HG03520 (cell line): Measurements from ENCODE around the gene NODAL.
A peak's percentile ranks its signal among the peaks of the same experiment; 100 is the strongest.

Experiments
- ATAC-seq: cut with Tn5 transposase; IDR thresholded peaks from one replicate; pipeline ENCODE4 v1.9.1; 2021; ENCODE audit warnings: mild to moderate bottlenecking, moderate library complexity; ENCODE audit not compliant: unreplicated experiment

Gene NODAL

GRCh38 chr10:70435241-70436085 lies 6.0 kb downstream of the NODAL start:
- no peak for ATAC-seq

- ATAC-seq: no peak
Observed at GRCh38 chr10:70433581-70434280, 7.8 kb downstream of the NODAL start.

GRCh38 chr10:70432561-70433263 lies 8.8 kb downstream of the NODAL start:
- ATAC-seq: no peak

- ATAC-seq: no peak
Observed at GRCh38 chr10:70432101-70432500, 9.4 kb downstream of the NODAL start.

GRCh38 chr10:70430493-70431445 lies 10.7 kb downstream of the NODAL start:
- no peak for ATAC-seq

- no peak for ATAC-seq
Observed at GRCh38 chr10:70426823-70427222, 14.7 kb downstream of the NODAL start.

GRCh38 chr10:70425096-70425495 lies 16.4 kb downstream of the NODAL start:
- ATAC-seq: no peak

GRCh38 chr10:70424320-70424719 lies 17.2 kb downstream of the NODAL start:
- ATAC-seq: no peak

- ATAC-seq: no peak
Observed at GRCh38 chr10:70418713-70419112, 22.8 kb downstream of the NODAL start.

- ATAC-seq: no peak
Observed at GRCh38 chr10:70418229-70418628, 23.3 kb downstream of the NODAL start.

- ATAC-seq: no peak
Observed at GRCh38 chr10:70417568-70417967, 23.9 kb downstream of the NODAL start.

- ATAC-seq: no peak
Observed at GRCh38 chr10:70412356-70412755, 29.1 kb downstream of the NODAL start.

- no peak for ATAC-seq
Observed at GRCh38 chr10:70410608-70411007, 30.9 kb downstream of the NODAL start.

GRCh38 chr10:70409772-70410171 lies 31.7 kb downstream of the NODAL start:
- no peak for ATAC-seq

GRCh38 chr10:70405037-70405824 lies 36.2 kb downstream of the NODAL start:
- ATAC-seq: no peak

GRCh38 chr10:70404787-70405036 lies 36.8 kb downstream of the NODAL start:
- no peak for ATAC-seq

GRCh38 chr10:70404036-70404786 lies 37.3 kb downstream of the NODAL start, which contains the start of gene EIF4EBP2:
Gene EIF4EBP2, plus strand, starts transcription at chr10:70404145. Its CDS starts 257 bp downstream, at chr10:70404402.
- ATAC-seq: peak; percentile 79

GRCh38 chr10:70403483-70404035 lies 37.9 kb downstream of the NODAL start:
- ATAC-seq: no peak

- no peak for ATAC-seq
Observed at GRCh38 chr10:70399177-70399576, 42.3 kb downstream of the NODAL start.
